GM23338 (cell line): ENCODE data around the gene ERN2. TPM values are rescaled to one million over a fixed set of nuclear protein-coding genes. Genes with fewer than 3 reads are reported as not detected.

Source experiments
- ATAC-seq: fragments of 200-7000 bp; cut with Tn5 transposase; 3 replicates; pipeline ENCODE4 v1.9.1; 2020
- DNase-seq: peaks from one replicate; pipeline ENCODE4 v3.0.0-alpha.2; 2015; ENCODE audit warnings: low spot score
- H2AFZ ChIP-seq: fragments of 200-600 bp; sonication (generic); 2 replicates; pipeline ENCODE4 v1.8.0; 2016; ENCODE audit warnings: antibody characterized with exemption, mild to moderate bottlenecking, moderate library complexity
- H3F3A ChIP-seq: fragments of 200-600 bp; sonication (generic); replicated peaks from 2 replicates; pipeline ENCODE4 v1.8.0; 2017; ENCODE audit warnings: antibody characterized with exemption, mixed run types, low read depth
- H3K27ac ChIP-seq: fragments of 200-600 bp; sonication (generic); 2 replicates; pipeline ENCODE4 v1.6.1; 2016; ENCODE audit warnings: low read depth
- H3K27me3 ChIP-seq: fragments of 200-600 bp; sonication (generic); 2 replicates; pipeline ENCODE4 v1.8.0; 2016; ENCODE audit warnings: mild to moderate bottlenecking, mixed run types, moderate library complexity; ENCODE audit not compliant: insufficient read depth
- H3K36me3 ChIP-seq: fragments of 200-600 bp; sonication (generic); 2 replicates; pipeline ENCODE4 v1.8.0; 2016; ENCODE audit warnings: mild to moderate bottlenecking; ENCODE audit not compliant: insufficient read depth
- H3K4me1 ChIP-seq: fragments of 200-600 bp; sonication (generic); 2 replicates; pipeline ENCODE4 v1.8.0; 2016; ENCODE audit warnings: mild to moderate bottlenecking, moderate library complexity; ENCODE audit not compliant: insufficient read depth
- H3K4me2 ChIP-seq: fragments of 200-600 bp; sonication (generic); 2 replicates; pipeline ENCODE4 v1.7.1; 2017; ENCODE audit warnings: mixed run types
- H3K4me3 ChIP-seq: fragments of 200-600 bp; sonication (generic); 2 replicates; pipeline ENCODE4 v1.6.1; 2016; ENCODE audit warnings: mixed run types
- H3K79me2 ChIP-seq: fragments of 200-600 bp; sonication (generic); replicated peaks from 2 replicates; pipeline ENCODE4 v1.8.0; 2017; ENCODE audit warnings: mild to moderate bottlenecking; ENCODE audit not compliant: insufficient read depth
- H3K9me2 ChIP-seq: fragments of 200-600 bp; sonication (generic); 2 replicates; pipeline ENCODE4 v1.8.0; 2017; ENCODE audit not compliant: insufficient read depth
- H4K20me1 ChIP-seq: fragments of 200-600 bp; sonication (generic); replicated peaks from 2 replicates; pipeline ENCODE4 v1.8.0; 2017; ENCODE audit warnings: mild to moderate bottlenecking; ENCODE audit not compliant: insufficient read depth
- H3K27ac Mint-ChIP-seq: 2 replicates; pipeline ENCODE4 v1.8.0; 2020; ENCODE audit warnings: inconsistent platforms, mild to moderate bottlenecking, moderate library complexity, mixed read lengths
- H3K27me3 Mint-ChIP-seq: 3 replicates; pipeline ENCODE4 v1.8.0; 2022; ENCODE audit warnings: low read depth, mild to moderate bottlenecking, moderate library complexity, mixed read lengths, inconsistent platforms; ENCODE audit not compliant: insufficient read depth, poor library complexity
- H3K36me3 Mint-ChIP-seq: 3 replicates; pipeline ENCODE4 v1.8.0; 2021; ENCODE audit warnings: low read depth, mild to moderate bottlenecking, inconsistent platforms, moderate library complexity, mixed read lengths
- H3K4me1 Mint-ChIP-seq: 3 replicates; pipeline ENCODE4 v1.8.0; 2020; ENCODE audit warnings: mild to moderate bottlenecking, inconsistent platforms, mixed read lengths
- H3K4me3 Mint-ChIP-seq: 3 replicates; pipeline ENCODE4 v1.8.0; 2021; ENCODE audit warnings: moderate library complexity, mild to moderate bottlenecking, inconsistent platforms, mixed read lengths
- H3K9me3 Mint-ChIP-seq: 3 replicates; pipeline ENCODE4 v1.8.0; 2020; ENCODE audit warnings: moderate library complexity, mild to moderate bottlenecking, inconsistent platforms, mixed read lengths
- CREB1 ChIP-seq: fragments of 250-450 bp; sonication (Bioruptor Pico); IDR thresholded peaks from 2 replicates; pipeline ENCODE4 v1.5.0; 2020; ENCODE audit warnings: low read depth, mild to moderate bottlenecking, moderate library complexity
- CTCF ChIP-seq, 2 experiments: fragments of 200-600 bp in 1 of 2; sonication (generic) in 1 of 2; conservative IDR thresholded peaks; 2 replicates each; pipeline versions ENCODE4 v1.5.1 to v1.6.1; 2016 to 2017; ENCODE audit warnings: antibody characterized with exemption in 2 of 2, low read depth in 2 of 2, mild to moderate bottlenecking in 2 of 2, moderate library complexity in 1 of 2
- ETS1 ChIP-seq: IDR thresholded peaks from 2 replicates; pipeline ENCODE4 v1.6.1; 2016; ENCODE audit warnings: antibody characterized with exemption
- EZH2 ChIP-seq: fragments of 200-600 bp; sonication (generic); IDR thresholded peaks from one replicate; pipeline ENCODE4 v1.8.0; 2017; ENCODE audit warnings: antibody characterized with exemption, mild to moderate bottlenecking, low read depth; ENCODE audit not compliant: unreplicated experiment
- EZH2phosphoT487 ChIP-seq: fragments of 200-600 bp; sonication (generic); IDR thresholded peaks from one replicate; pipeline ENCODE4 v1.8.1; 2018; ENCODE audit warnings: antibody characterized with exemption; ENCODE audit not compliant: unreplicated experiment
- JUNB ChIP-seq: IDR thresholded peaks from one replicate; pipeline ENCODE4 v1.6.1; 2016; ENCODE audit warnings: antibody characterized with exemption; ENCODE audit not compliant: unreplicated experiment
- NANOG ChIP-seq: IDR thresholded peaks from 2 replicates; pipeline ENCODE4 v1.6.1; 2016; ENCODE audit warnings: antibody characterized with exemption, borderline replicate concordance
- POLR2AphosphoS5 ChIP-seq: IDR thresholded peaks from 2 replicates; pipeline ENCODE4 v1.6.1; 2016; ENCODE audit warnings: antibody characterized with exemption, low read depth
- REST ChIP-seq: IDR thresholded peaks from one replicate; pipeline ENCODE4 v1.6.1; 2018; ENCODE audit warnings: antibody characterized with exemption; ENCODE audit not compliant: unreplicated experiment
- STAT1 ChIP-seq: IDR thresholded peaks from one replicate; pipeline ENCODE4 v1.6.1; 2016; ENCODE audit warnings: antibody characterized with exemption; ENCODE audit not compliant: unreplicated experiment
- ZNF114 ChIP-seq: fragments of 250-450 bp; sonication (Bioruptor Pico); IDR thresholded peaks from 2 replicates; pipeline ENCODE4 v1.5.0; 2020; ENCODE audit warnings: mild to moderate bottlenecking, moderate library complexity
- ZNF331 ChIP-seq: fragments of 250-450 bp; sonication (Bioruptor Pico); IDR thresholded peaks from 2 replicates; pipeline ENCODE4 v1.5.0; 2020; ENCODE audit warnings: low read depth, mild to moderate bottlenecking, moderate library complexity
- polyA plus RNA-seq: library from polyadenylated mRNA; unstranded; fragments of >200 nt; fragmentation: Nextera tagmentation; extraction: Ambion mirVana; gene quantifications from 2 replicates; pipeline ENCODE4 v1.2.1, GENCODE V29; 2016
- total RNA-seq: library from RNA; depleted of rRNA; stranded (reverse); fragments of >200 nt; shearing (Covaris generic); gene quantifications from 2 replicates; pipeline ENCODE4 v1.2.3, GENCODE V29; 2014
- TF ChIP-seq, protein P1 (sequence below): fragments of 250-450 bp; sonication (Bioruptor Pico); IDR thresholded peaks from 2 replicates; pipeline ENCODE4 v1.5.0; 2020; ENCODE audit warnings: mild to moderate bottlenecking, moderate library complexity

Gene ERN2
- total and polyA plus RNA-seq, 2 experiments from 2014 or later, result 0.97 to 1.1 TPM

- H3K36me3 Mint-ChIP-seq, result no peaks in the 10 kb centered on the region
- H3K36me3 ChIP-seq, result no peaks in the 10 kb centered on the region
- H3K4me3 Mint-ChIP-seq, result no peak overlapping the region
- H3K9me3 Mint-ChIP-seq, result no peaks in the 10 kb centered on the region
- no peak overlapping the region for H3K27ac ChIP-seq
- H3K4me2 ChIP-seq, result no peak overlapping the region
- H2AFZ ChIP-seq, result no peak overlapping the region
- peaks cover 3% of the 10 kb centered on the region for H3K27me3 Mint-ChIP-seq
- H3K9me2 ChIP-seq, result no peaks in the 10 kb centered on the region
- ATAC-seq (no peak), DNase-seq (no peak)
- H3K79me2 ChIP-seq, result no peaks in the 10 kb centered on the region
- H3K27ac Mint-ChIP-seq, result no peak overlapping the region
- no peaks in the 10 kb centered on the region for H3K27me3 ChIP-seq
- H3K4me1 Mint-ChIP-seq, result no peaks in the 10 kb centered on the region
- no peaks in the 10 kb centered on the region; the same call in 1 of the 2 replicates for H4K20me1 ChIP-seq
- H3K4me3 ChIP-seq, result no peak overlapping the region
- TF ChIP-seq STAT1 (no peak), REST (no peak), EZH2 (no peak), POLR2AphosphoS5 (no peak), ETS1 (no peak), CTCF (conservative IDR thresholded peaks at IDR 0.05; ENCODE audit: low read depth in 2 of 2) (no peak), ZNF114 (no peak), NANOG (no peak), CREB1 (CRISPR knock-in tag) (no peak), ZNF331 (CRISPR knock-in tag) (no peak), EZH2phosphoT487 (no peak), JUNB (no peak)
- TF ChIP-seq, protein P1, sequence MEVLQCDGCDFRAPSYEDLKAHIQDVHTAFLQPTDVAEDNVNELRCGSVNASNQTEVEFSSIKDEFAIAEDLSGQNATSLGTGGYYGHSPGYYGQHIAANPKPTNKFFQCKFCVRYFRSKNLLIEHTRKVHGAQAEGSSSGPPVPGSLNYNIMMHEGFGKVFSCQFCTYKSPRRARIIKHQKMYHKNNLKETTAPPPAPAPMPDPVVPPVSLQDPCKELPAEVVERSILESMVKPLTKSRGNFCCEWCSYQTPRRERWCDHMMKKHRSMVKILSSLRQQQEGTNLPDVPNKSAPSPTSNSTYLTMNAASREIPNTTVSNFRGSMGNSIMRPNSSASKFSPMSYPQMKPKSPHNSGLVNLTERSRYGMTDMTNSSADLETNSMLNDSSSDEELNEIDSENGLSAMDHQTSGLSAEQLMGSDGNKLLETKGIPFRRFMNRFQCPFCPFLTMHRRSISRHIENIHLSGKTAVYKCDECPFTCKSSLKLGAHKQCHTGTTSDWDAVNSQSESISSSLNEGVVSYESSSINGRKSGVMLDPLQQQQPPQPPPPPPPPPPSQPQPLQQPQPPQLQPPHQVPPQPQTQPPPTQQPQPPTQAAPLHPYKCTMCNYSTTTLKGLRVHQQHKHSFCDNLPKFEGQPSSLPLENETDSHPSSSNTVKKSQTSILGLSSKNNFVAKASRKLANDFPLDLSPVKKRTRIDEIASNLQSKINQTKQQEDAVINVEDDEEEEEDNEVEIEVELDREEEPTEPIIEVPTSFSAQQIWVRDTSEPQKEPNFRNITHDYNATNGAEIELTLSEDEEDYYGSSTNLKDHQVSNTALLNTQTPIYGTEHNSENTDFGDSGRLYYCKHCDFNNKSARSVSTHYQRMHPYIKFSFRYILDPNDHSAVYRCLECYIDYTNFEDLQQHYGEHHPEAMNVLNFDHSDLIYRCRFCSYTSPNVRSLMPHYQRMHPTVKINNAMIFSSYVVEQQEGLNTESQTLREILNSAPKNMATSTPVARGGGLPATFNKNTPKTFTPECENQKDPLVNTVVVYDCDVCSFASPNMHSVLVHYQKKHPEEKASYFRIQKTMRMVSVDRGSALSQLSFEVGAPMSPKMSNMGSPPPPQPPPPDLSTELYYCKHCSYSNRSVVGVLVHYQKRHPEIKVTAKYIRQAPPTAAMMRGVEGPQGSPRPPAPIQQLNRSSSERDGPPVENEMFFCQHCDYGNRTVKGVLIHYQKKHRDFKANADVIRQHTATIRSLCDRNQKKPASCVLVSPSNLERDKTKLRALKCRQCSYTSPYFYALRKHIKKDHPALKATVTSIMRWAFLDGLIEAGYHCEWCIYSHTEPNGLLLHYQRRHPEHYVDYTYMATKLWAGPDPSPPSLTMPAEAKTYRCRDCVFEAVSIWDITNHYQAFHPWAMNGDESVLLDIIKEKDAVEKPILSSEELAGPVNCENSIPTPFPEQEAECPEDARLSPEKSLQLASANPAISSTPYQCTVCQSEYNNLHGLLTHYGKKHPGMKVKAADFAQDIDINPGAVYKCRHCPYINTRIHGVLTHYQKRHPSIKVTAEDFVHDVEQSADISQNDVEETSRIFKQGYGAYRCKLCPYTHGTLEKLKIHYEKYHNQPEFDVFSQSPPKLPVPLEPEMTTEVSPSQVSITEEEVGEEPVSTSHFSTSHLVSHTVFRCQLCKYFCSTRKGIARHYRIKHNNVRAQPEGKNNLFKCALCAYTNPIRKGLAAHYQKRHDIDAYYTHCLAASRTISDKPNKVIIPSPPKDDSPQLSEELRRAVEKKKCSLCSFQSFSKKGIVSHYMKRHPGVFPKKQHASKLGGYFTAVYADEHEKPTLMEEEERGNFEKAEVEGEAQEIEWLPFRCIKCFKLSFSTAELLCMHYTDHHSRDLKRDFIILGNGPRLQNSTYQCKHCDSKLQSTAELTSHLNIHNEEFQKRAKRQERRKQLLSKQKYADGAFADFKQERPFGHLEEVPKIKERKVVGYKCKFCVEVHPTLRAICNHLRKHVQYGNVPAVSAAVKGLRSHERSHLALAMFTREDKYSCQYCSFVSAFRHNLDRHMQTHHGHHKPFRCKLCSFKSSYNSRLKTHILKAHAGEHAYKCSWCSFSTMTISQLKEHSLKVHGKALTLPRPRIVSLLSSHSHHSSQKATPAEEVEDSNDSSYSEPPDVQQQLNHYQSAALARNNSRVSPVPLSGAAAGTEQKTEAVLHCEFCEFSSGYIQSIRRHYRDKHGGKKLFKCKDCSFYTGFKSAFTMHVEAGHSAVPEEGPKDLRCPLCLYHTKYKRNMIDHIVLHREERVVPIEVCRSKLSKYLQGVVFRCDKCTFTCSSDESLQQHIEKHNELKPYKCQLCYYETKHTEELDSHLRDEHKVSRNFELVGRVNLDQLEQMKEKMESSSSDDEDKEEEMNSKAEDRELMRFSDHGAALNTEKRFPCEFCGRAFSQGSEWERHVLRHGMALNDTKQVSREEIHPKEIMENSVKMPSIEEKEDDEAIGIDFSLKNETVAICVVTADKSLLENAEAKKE (CRISPR knock-in tag), result no peak
- H3F3A ChIP-seq, result no peaks in the 10 kb centered on the region
- no peaks in the 10 kb centered on the region for H3K4me1 ChIP-seq
Observed at GRCh38 chr16:23739516-23739915, 26.5 kb upstream of the ERN2 start.
